Upper lobe of left lung (tissue), 6 donors: ENCODE data around the gene EDN2. TPM values are rescaled to one million over a fixed set of nuclear protein-coding genes. Genes with fewer than 3 reads are reported as not detected.

Experiments used
- ATAC-seq, 2 donors: fragments of 200-7000 bp; cut with Tn5 transposase; one replicate each; pipeline ENCODE4 v1.9.1; 2022; ENCODE audit warnings: mild to moderate bottlenecking in 2 of 2, moderate library complexity in 2 of 2; ENCODE audit not compliant: low FRiP score in 2 of 2
- DNase-seq, 2 donors: peaks; one replicate each; pipeline ENCODE4 v3.0.0-alpha.2; 2019 to 2020
- H3K27ac ChIP-seq, 4 donors: fragments of 200-600 bp; sonication (generic); one replicate each; pipeline ENCODE4 v1.5.1; 2016 to 2019
- H3K27me3 ChIP-seq, 4 donors: fragments of 200-600 bp; sonication (generic); one replicate each; pipeline ENCODE4 v1.5.1; 2017 to 2019
- H3K36me3 ChIP-seq, 4 donors: fragments of 200-600 bp; sonication (generic); one replicate each; pipeline ENCODE4 v1.5.1; 2016 to 2019
- H3K4me1 ChIP-seq, 4 donors: fragments of 200-600 bp; sonication (generic); one replicate each; pipeline ENCODE4 v1.5.1; 2018 to 2019
- H3K4me3 ChIP-seq, 4 donors: fragments of 200-600 bp; sonication (generic); one replicate each; pipeline ENCODE4 v1.5.1; 2017 to 2019; ENCODE audit warnings: mild to moderate bottlenecking in 2 of 4, moderate library complexity in 1 of 4
- H3K9me3 ChIP-seq, 4 donors: fragments of 200-600 bp; sonication (generic); one replicate each; pipeline ENCODE4 v1.5.1; 2018 to 2019
- CTCF ChIP-seq, 6 experiments: fragments of 450-650 bp in 4 of 6; fragments of 200-600 bp in 2 of 6; sonication (generic) in 2 of 6; IDR thresholded peaks; one replicate each; pipeline ENCODE4 v1.5.1; 2016 to 2019; ENCODE audit warnings: antibody characterized with exemption in 6 of 6
- EP300 ChIP-seq, 4 donors: sonication (generic); formaldehyde crosslinking; IDR thresholded peaks; one replicate each; pipeline ENCODE4 v1.5.1; 2017; ENCODE audit warnings: antibody characterized with exemption in 4 of 4, control low read depth in 2 of 4
- POLR2A ChIP-seq, 4 donors: fragments of 450-650 bp; IDR thresholded peaks; one replicate each; pipeline ENCODE4 v1.5.1; 2016 to 2017; ENCODE audit warnings: antibody characterized with exemption in 4 of 4, mild to moderate bottlenecking in 2 of 4
- POLR2AphosphoS5 ChIP-seq, 2 donors: sonication (generic); formaldehyde crosslinking; IDR thresholded peaks; one replicate each; pipeline ENCODE4 v1.5.1; 2017; ENCODE audit warnings: antibody characterized with exemption in 2 of 2
- WGBS, 2 donors: methylation state at CpG; one replicate each; pipeline ENCODE4 v1.1.5; 2017 to 2018; 5-methylcytosine and 5-hydroxymethylcytosine counted together
- total RNA-seq, 6 donors: library from RNA; depleted of rRNA in 4 of 6; stranded (reverse); fragments of >200 nt in 4 of 6; gene quantifications; one replicate each; pipeline versions ENCODE4 v1.1.0 to v1.2.1, GENCODE V29; 2016 to 2021
- donor health status: DM: no; HTN: no; CAD: no; lungs with moderate emphysema.
- donor health status: DM: no; HTN: yes; CAD: no; lungs with severe emphysema.

EDN2 gene
- total RNA-seq, 6 donors from 2014 or later: 0.49 to 4.0 (median 0.77) TPM; not detected in 3

- ATAC-seq (no peak), DNase-seq (no peak)
- no peaks in the 10 kb centered on the region for H3K27me3 ChIP-seq
- H3K9me3 ChIP-seq: no peaks in the 10 kb centered on the region
- H3K27ac ChIP-seq: peak overlapping the region in 1 of 4 donors; percentile 62
- TF ChIP-seq CTCF (IDR thresholded peaks at IDR 0.05) (no peak), POLR2A (IDR thresholded peaks at IDR 0.05) (no peak), POLR2AphosphoS5 (IDR thresholded peaks at IDR 0.05) (no peak), EP300 (IDR thresholded peaks at IDR 0.05) (no peak)
- H3K36me3 ChIP-seq: peaks cover 0 to 15% (median 0%) of the 10 kb centered on the region in 4 donors
- H3K4me3 ChIP-seq: no peak overlapping the region
- H3K4me1 ChIP-seq: peaks cover 4 to 12% (median 6%) of the 10 kb centered on the region in 4 donors
- WGBS, 2 donors: 73 to 93% methylated on average over 12 to 13 of the region's 13 CpGs
These were observed 22.7 kb upstream of the EDN2 start for GRCh38 chr1:41507110-41507720.

GRCh38 chr1:41504114-41505035, 19.9 kb upstream of the EDN2 start:
- H3K9me3 ChIP-seq: no peaks in the 10 kb centered on the region
- H3K4me3 ChIP-seq: no peak overlapping the region
- no peaks in the 10 kb centered on the region for H3K36me3 ChIP-seq
- peak in 1 of 2 donors; percentile 21 for ATAC-seq
- DNase-seq: peak in 1 of 2 donors; percentile 71
- no peaks in the 10 kb centered on the region for H3K27me3 ChIP-seq
- 80 to 81% methylated on average over 15 of the region's 15 CpGs for WGBS, 2 donors
- H3K4me1 ChIP-seq: peaks cover 9 to 32% (median 17%) of the 10 kb centered on the region in 4 donors
- H3K27ac ChIP-seq: no peak overlapping the region
- TF ChIP-seq EP300 (IDR thresholded peaks at IDR 0.05) (peak in 1 of 4 donors; percentile 61), POLR2AphosphoS5 (IDR thresholded peaks at IDR 0.05) (peak; percentile 61), CTCF (IDR thresholded peaks at IDR 0.05) (no peak), POLR2A (IDR thresholded peaks at IDR 0.05) (no peak)

GRCh38 chr1:41503538-41504113, 19.1 kb upstream of the EDN2 start:
- TF ChIP-seq POLR2AphosphoS5 (IDR thresholded peaks at IDR 0.05): no peak
- no peak for TF ChIP-seq CTCF (IDR thresholded peaks at IDR 0.05)
- TF ChIP-seq EP300 (IDR thresholded peaks at IDR 0.05): no peak
- no peak for TF ChIP-seq POLR2A (IDR thresholded peaks at IDR 0.05)
- ATAC-seq (no peak), DNase-seq (no peak)
- 93% methylated on average over 11 of the region's 11 CpGs for WGBS, 2 donors
- H3K9me3 ChIP-seq: no peaks in the 10 kb centered on the region
- H3K4me1 ChIP-seq: peaks cover 16 to 39% (median 24%) of the 10 kb centered on the region in 4 donors
- no peaks in the 10 kb centered on the region for H3K36me3 ChIP-seq
- no peak overlapping the region for H3K4me3 ChIP-seq
- H3K27ac ChIP-seq: no peak overlapping the region
- H3K27me3 ChIP-seq: no peaks in the 10 kb centered on the region

GRCh38 chr1:41502912-41503311, 18.4 kb upstream of the EDN2 start:
- Histone ChIP-seq H3K27me3 (no peaks in the 10 kb centered on the region), H3K27ac (no peak overlapping the region), H3K4me3 (no peak overlapping the region), H3K36me3 (no peaks in the 10 kb centered on the region), H3K4me1 (peaks cover 23 to 43% (median 31%) of the 10 kb centered on the region in 4 donors), H3K9me3 (no peaks in the 10 kb centered on the region)
- DNase-seq (no peak), ATAC-seq (no peak)
- 82 to 86% methylated on average over 3 to 5 of the region's 5 CpGs for WGBS, 2 donors
- TF ChIP-seq POLR2AphosphoS5 (IDR thresholded peaks at IDR 0.05) (peak; percentile 40 to 64), EP300 (IDR thresholded peaks at IDR 0.05) (no peak)

GRCh38 chr1:41501581-41501980, 17.1 kb upstream of the EDN2 start:
- WGBS, 2 donors: 85 to 93% methylated on average over 6 to 15 of the region's 20 CpGs
- no peak overlapping the region for H3K4me3 ChIP-seq
- H3K27me3 ChIP-seq: no peaks in the 10 kb centered on the region
- DNase-seq (peak in 1 of 2 donors; percentile 88), ATAC-seq (no peak)
- TF ChIP-seq POLR2A (IDR thresholded peaks at IDR 0.05): no peak
- no peak for TF ChIP-seq POLR2AphosphoS5 (IDR thresholded peaks at IDR 0.05)
- no peak for TF ChIP-seq CTCF (IDR thresholded peaks at IDR 0.05)
- no peak for TF ChIP-seq EP300 (IDR thresholded peaks at IDR 0.05)
- no peaks in the 10 kb centered on the region for H3K36me3 ChIP-seq
- peak overlapping the region in 2 of 4 donors; percentile 87 to 90 for H3K27ac ChIP-seq
- H3K4me1 ChIP-seq: peaks cover 35 to 54% (median 40%) of the 10 kb centered on the region in 4 donors
- H3K9me3 ChIP-seq: no peaks in the 10 kb centered on the region
